ENCODE data around the gene ZNF467. TPM values are rescaled to one million over a fixed set of nuclear protein-coding genes. Genes with fewer than 3 reads are reported as not detected.

The ZNF467 gene, protein sequence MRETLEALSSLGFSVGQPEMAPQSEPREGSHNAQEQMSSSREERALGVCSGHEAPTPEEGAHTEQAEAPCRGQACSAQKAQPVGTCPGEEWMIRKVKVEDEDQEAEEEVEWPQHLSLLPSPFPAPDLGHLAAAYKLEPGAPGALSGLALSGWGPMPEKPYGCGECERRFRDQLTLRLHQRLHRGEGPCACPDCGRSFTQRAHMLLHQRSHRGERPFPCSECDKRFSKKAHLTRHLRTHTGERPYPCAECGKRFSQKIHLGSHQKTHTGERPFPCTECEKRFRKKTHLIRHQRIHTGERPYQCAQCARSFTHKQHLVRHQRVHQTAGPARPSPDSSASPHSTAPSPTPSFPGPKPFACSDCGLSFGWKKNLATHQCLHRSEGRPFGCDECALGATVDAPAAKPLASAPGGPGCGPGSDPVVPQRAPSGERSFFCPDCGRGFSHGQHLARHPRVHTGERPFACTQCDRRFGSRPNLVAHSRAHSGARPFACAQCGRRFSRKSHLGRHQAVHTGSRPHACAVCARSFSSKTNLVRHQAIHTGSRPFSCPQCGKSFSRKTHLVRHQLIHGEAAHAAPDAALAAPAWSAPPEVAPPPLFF
- 0.26 TPM in 1 of 2 replicates, not detected in the other for total RNA-seq (2014; rRNA removed)
- 0.07 TPM for polyA plus RNA-seq (2012)

- no peak for DNase-seq (ENCODE audit: low read depth)
Observed at GRCh38 chr7:149773446-149774236, at the start of gene ZNF467. ZNF467 (minus strand) TSS chr7:149773588; CDS start chr7:149771032, 2,556 bp downstream.

- DNase-seq (ENCODE audit: low read depth): peak; percentile 47
Observed at GRCh38 chr7:149822353-149822943, 49.1 kb upstream of the ZNF467 start.

- DNase-seq (ENCODE audit: low read depth): no peak
Observed at GRCh38 chr7:149821191-149822148, 48.1 kb upstream of the ZNF467 start.

DNA sequence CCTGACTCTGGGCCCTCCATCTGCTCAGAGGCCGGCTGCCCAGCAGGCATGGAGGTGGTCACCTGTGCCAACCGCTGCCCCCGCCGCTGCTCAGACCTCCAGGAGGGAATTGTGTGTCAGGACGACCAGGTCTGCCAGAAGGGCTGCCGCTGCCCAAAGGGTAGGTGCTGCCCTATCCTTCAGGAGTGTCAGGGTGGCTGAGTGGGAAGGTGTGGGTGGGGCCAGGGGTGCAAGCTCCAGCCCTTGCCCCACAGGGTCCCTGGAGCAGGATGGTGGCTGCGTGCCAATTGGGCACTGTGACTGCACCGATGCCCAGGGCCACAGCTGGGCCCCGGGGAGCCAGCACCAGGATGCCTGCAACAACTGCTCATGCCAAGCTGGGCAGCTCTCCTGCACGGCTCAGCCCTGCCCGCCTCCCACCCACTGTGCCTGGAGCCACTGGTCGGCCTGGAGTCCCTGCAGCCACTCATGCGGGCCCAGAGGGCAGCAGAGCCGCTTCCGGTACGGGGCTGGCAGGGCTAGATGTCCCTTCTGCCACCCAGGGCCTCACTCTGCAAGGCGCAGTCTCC is 47.3 kb upstream of the ZNF467 start:
- DNase-seq (ENCODE audit: low read depth): no peak

- no peak for DNase-seq (ENCODE audit: low read depth)
Observed at GRCh38 chr7:149819961-149820340, 46.6 kb upstream of the ZNF467 start.

DNA sequence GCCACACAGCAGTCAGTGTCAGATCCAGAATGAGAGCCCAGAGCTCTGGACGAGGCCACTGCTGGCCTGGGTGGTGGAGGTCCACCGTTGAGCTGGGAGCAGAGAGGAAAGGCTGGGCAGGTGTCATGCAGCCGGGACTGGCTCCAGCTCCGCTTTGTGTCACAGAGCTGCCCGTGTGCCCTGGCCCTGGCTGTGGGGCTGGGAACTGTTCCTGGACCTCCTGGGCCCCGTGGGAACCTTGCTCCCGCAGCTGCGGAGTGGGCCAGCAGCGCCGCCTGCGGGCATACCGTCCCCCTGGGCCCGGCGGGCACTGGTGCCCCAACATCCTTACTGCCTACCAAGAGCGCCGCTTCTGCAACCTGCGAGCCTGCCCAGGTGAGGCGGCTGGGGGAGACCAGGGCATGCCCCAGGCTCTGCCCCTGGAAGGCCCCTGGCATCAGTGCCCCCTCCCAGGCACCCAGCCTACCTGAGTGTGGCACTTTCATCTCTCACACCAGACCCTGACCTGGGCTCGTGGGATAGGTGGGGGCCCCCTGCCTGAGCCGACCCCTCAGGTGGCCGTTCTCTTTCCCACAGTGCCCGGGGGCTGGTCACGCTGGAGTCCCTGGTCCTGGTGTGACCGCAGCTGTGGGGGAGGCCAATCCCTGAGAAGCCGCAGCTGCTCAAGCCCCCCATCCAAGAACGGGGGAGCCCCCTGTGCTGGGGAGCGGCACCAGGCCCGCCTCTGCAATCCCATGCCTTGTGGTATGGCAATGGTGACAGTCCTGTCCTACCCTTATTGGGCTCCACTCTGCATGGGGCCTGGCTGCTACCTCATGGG is 46.0 kb upstream of the ZNF467 start:
- no peak for DNase-seq (ENCODE audit: low read depth)

- DNase-seq (ENCODE audit: low read depth): no peak
Observed at GRCh38 chr7:149818536-149818840, 45.1 kb upstream of the ZNF467 start.

DNA sequence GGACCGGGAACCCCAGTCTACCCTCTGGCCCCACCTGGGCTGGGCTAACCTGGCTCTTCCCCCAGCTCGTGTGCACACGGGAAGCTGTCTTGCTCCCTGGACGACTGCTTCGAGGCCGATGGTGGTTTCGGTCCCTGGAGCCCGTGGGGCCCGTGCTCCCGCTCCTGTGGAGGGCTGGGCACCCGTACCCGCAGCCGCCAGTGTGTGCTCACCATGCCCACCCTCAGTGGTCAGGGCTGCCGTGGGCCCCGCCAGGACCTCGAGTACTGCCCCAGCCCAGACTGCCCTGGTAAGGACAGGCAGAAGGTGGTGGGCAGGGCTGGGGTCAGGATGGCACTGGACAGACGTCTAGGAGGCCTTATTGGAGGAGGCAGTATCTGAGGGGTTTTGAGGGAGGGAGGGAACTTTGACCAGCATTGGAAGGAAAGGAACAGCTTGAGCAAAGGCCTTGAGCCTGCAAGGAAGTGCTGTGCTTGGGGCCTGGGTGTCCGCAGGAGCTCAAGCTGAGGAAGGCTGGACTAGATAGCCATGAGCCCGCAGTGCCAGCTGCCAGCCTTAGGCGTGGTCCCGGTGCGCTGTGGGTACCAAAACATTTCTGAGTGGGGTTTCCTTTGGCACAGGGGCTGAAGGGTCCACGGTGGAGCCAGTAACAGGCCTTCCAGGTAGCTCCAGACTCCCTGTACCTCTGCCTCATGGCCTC is 44.6 kb upstream of the ZNF467 start:
- DNase-seq (ENCODE audit: low read depth): no peak

DNA sequence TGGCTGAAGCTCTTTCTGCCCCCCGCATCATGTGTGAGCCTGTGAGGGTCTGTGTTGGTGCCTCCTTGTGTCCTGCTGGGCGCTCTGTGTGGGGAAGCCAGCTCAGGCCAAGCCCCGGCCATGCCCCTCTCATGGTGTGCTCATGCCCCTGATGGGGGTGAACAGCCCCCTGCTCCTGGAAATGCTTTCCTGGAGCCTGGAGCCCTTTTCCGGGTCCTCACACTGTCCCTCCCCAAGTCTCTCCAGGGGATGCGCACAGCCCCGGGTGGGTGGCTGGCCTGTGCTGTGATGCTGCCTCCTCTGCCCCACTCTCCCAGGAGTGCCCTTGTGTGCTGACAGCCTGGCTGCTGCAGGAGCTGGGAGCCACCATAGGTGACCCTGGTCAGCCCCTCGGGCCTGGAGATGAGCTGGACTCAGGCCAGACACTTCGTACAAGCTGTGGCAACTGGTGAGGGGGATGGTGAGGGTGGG is 43.9 kb upstream of the ZNF467 start:
- no peak for DNase-seq (ENCODE audit: low read depth)

- no peak for DNase-seq (ENCODE audit: low read depth)
Observed at GRCh38 chr7:149816794-149817193, 43.4 kb upstream of the ZNF467 start.

DNA sequence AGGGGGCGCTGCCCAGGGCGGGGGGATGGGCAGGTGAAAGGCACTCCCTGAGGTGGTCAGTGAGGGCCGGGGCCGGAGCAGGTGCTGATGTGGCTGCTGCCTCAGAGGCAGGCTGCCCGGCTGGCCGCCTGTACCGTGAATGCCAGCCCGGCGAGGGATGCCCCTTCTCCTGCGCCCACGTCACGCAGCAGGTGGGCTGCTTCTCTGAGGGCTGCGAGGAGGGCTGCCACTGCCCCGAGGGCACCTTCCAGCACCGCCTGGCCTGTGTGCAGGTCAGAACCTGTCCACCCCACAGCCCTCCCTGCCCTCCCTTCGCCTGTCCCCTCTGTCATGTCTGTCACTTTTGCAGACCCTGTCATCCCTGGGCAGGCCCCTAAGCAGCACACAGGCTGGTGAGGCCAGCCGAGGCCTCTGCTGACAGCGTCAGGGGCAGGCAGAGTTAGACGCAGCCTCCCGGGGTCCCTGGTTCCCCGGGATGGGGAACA is 42.9 kb upstream of the ZNF467 start:
- no peak for DNase-seq (ENCODE audit: low read depth)

- DNase-seq (ENCODE audit: low read depth): no peak
Observed at GRCh38 chr7:149815661-149816266, 42.4 kb upstream of the ZNF467 start.

- no peak for DNase-seq (ENCODE audit: low read depth)
Observed at GRCh38 chr7:149815121-149815520, 41.7 kb upstream of the ZNF467 start.

DNA sequence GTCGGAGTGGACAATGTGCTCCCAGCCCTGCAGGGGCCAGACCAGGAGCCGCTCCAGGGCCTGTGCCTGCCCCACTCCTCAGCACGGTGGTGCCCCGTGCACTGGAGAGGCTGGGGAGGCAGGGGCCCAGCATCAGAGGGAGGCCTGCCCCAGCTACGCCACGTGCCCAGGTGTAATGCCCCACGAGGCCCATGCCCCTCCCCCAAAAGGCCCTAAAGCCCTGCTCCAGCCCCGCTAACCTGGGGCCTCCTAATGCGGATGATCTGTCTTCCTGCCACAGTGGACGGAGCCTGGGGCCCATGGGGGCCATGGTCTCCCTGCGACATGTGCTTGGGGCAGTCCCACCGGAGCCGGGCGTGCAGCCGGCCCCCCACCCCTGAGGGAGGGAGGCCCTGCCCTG is 41.1 kb upstream of the ZNF467 start:
- no peak for DNase-seq (ENCODE audit: low read depth)

GRCh38 chr7:149813254-149814035 is 40.1 kb upstream of the ZNF467 start:
- no peak for DNase-seq (ENCODE audit: low read depth)

- no peak for DNase-seq (ENCODE audit: low read depth)
Observed at GRCh38 chr7:149811831-149812490, 38.6 kb upstream of the ZNF467 start.

DNA sequence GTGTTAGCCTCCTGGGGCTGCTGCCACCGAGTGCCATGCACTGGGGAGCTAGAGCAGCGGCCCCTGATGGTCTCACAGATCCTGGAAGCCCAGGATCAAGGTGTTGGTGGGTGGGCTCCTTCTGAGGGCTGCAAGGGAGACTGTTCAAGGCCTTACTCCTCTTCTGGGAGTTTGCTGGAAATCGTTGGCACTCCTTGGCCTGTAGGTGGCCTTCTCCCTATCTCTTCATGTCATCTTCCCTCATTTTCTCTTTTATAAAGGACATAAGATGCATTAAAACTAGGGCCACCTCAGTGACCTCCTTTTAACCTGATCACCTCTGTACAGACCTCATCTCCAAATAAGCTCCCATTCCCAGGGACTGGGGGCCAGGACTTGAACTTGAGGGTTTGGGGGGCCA is 37.8 kb upstream of the ZNF467 start:
- DNase-seq (ENCODE audit: low read depth): no peak

Data from LHCN-M2 (cell line).